Mesodermal cell (in vitro differentiated cells): Measurements from ENCODE around the gene DCAF8L1. TPM values are rescaled to one million over a fixed set of nuclear protein-coding genes. Genes with fewer than 3 reads are reported as not detected.
"Not testable (repeated sequence)": the region's sequence is repeated elsewhere in the genome, so short reads cannot be mapped to it uniquely, and the experiment has no call there.

Experiments
- H3K27ac ChIP-seq: 2 replicates; pipeline ENCODE4 v1.7.0; 2013; ENCODE audit warnings: mild to moderate bottlenecking, low read depth, low read length, moderate library complexity; ENCODE audit not compliant: severe bottlenecking
- H3K36me3 ChIP-seq: 2 replicates; pipeline ENCODE4 v1.7.1; 2013; ENCODE audit warnings: mild to moderate bottlenecking, low read length, moderate library complexity; ENCODE audit not compliant: control insufficient read depth, insufficient read depth
- H3K4me1 ChIP-seq: one replicate; pipeline ENCODE4 v1.7.1; 2013; ENCODE audit warnings: mild to moderate bottlenecking, low read length; ENCODE audit not compliant: insufficient read depth, control insufficient read depth, poor library complexity, severe bottlenecking
- H3K4me3 ChIP-seq: 2 replicates; pipeline ENCODE4 v1.7.0; 2013; ENCODE audit warnings: low read length, control low read depth, mild to moderate bottlenecking; ENCODE audit not compliant: insufficient read depth, poor library complexity, severe bottlenecking; ENCODE audit errors: extremely low read depth
- H3K9me3 ChIP-seq: 2 replicates; pipeline ENCODE4 v1.7.1; 2013; ENCODE audit warnings: mild to moderate bottlenecking, low read length, moderate library complexity; ENCODE audit not compliant: control insufficient read depth
- WGBS, 2 experiments: methylation state at CpG; one replicate each; pipeline ENCODE4 v1.1.5; 2013; ENCODE audit warnings: missing lambda C conversion rate in 2 of 2; ENCODE audit not compliant: insufficient coverage in 2 of 2; 5-methylcytosine and 5-hydroxymethylcytosine counted together
- polyA plus RNA-seq, 2 experiments: library from polyadenylated mRNA; stranded (reverse); fragments of 50-300 nt; gene quantifications; one replicate each; pipeline ENCODE4 v1.2.3, GENCODE V29; 2013

Gene DCAF8L1
- polyA plus RNA-seq (2013, experiment 1 of 2) = not detected
- not detected for polyA plus RNA-seq (2013, experiment 2 of 2)

GRCh38 chrX:27981349-27981748, at the start of gene DCAF8L1:
Gene DCAF8L1, minus strand, starts transcription at chrX:27981449. Its CDS starts 115 bp downstream, at chrX:27981334.
- Histone ChIP-seq H3K4me3 (no peak within 1 kb of the TSS), H3K36me3 (no peaks in the 10 kb centered on the region), H3K4me1 (no peaks in the 10 kb centered on the region), H3K27ac (no peak within 1 kb of the TSS), H3K9me3 (no peaks in the 10 kb centered on the region)
- 87 to 98% methylated on average over 6 to 9 of the region's 14 CpGs for WGBS, 2 experiments

GRCh38 chrX:28022371-28022770, 41.1 kb upstream of the DCAF8L1 start:
- WGBS, 2 experiments = no CpG with 5 or more reads among the region's 2 CpGs
- Histone ChIP-seq H3K4me1 (no peaks in the 10 kb centered on the region), H3K9me3 (no peaks in the 10 kb centered on the region), H3K36me3 (no peaks in the 10 kb centered on the region), H3K4me3 (no peak overlapping the region), H3K27ac (no peak overlapping the region)

GRCh38 chrX:28016823-28017222, 35.6 kb upstream of the DCAF8L1 start:
- H3K27ac ChIP-seq = no peak overlapping the region

GRCh38 chrX:28015993-28016392, 34.7 kb upstream of the DCAF8L1 start:
- 94 to 96% methylated on average over 3 to 4 of the region's 6 CpGs for WGBS, 2 experiments
- no peaks in the 10 kb centered on the region for H3K4me1 ChIP-seq
- H3K36me3 ChIP-seq = no peaks in the 10 kb centered on the region
- H3K9me3 ChIP-seq = no peaks in the 10 kb centered on the region
- H3K27ac ChIP-seq = no peak overlapping the region
- H3K4me3 ChIP-seq = no peak overlapping the region

More at GRCh38 chrX:28016823-28017222, 35.6 kb upstream of the DCAF8L1 start:
- H3K4me1 ChIP-seq = no peaks in the 10 kb centered on the region
- H3K4me3 ChIP-seq = no peak overlapping the region
- WGBS, 2 experiments = no CpG with 5 or more reads among the region's 1 CpG
- no peaks in the 10 kb centered on the region for H3K9me3 ChIP-seq
- no peaks in the 10 kb centered on the region for H3K36me3 ChIP-seq

GRCh38 chrX:28010875-28011274, 29.6 kb upstream of the DCAF8L1 start:
- H3K27ac ChIP-seq = no peak overlapping the region
- WGBS, 2 experiments = 100% methylated on average over 1 of the region's 2 CpGs; no CpG with 5 or more reads in 1 of the 2 experiments
- no peaks in the 10 kb centered on the region for H3K4me1 ChIP-seq
- H3K9me3 ChIP-seq = no peaks in the 10 kb centered on the region
- no peaks in the 10 kb centered on the region for H3K36me3 ChIP-seq
- H3K4me3 ChIP-seq = no peak overlapping the region

- H3K36me3 ChIP-seq = no peaks in the 10 kb centered on the region
- H3K4me3 ChIP-seq = no peak overlapping the region
- no peaks in the 10 kb centered on the region for H3K4me1 ChIP-seq
- H3K27ac ChIP-seq = no peak overlapping the region
- WGBS, 2 experiments = no CpG with 5 or more reads among the region's 1 CpG
- H3K9me3 ChIP-seq = no peaks in the 10 kb centered on the region
Observed at GRCh38 chrX:27998666-27999065, 17.4 kb upstream of the DCAF8L1 start.

GRCh38 chrX:27997622-27998021, 16.4 kb upstream of the DCAF8L1 start:
- no peak overlapping the region for H3K27ac ChIP-seq
- H3K36me3 ChIP-seq = no peaks in the 10 kb centered on the region
- no peaks in the 10 kb centered on the region for H3K9me3 ChIP-seq
- H3K4me3 ChIP-seq = no peak overlapping the region
- no peaks in the 10 kb centered on the region for H3K4me1 ChIP-seq
- no CpG with 5 or more reads among the region's 2 CpGs for WGBS, 2 experiments

- H3K27ac ChIP-seq = no peak overlapping the region
- H3K4me1 ChIP-seq = no peaks in the 10 kb centered on the region
- H3K4me3 ChIP-seq = no peak overlapping the region
- 93 to 100% methylated on average over 2 of the region's 3 CpGs for WGBS, 2 experiments
- H3K9me3 ChIP-seq = no peaks in the 10 kb centered on the region
- H3K36me3 ChIP-seq = no peaks in the 10 kb centered on the region
Observed at GRCh38 chrX:27996132-27996531, 14.9 kb upstream of the DCAF8L1 start.

- Histone ChIP-seq H3K36me3 (no peaks in the 10 kb centered on the region), H3K27ac (no peak overlapping the region), H3K4me1 (no peaks in the 10 kb centered on the region), H3K9me3 (no peaks in the 10 kb centered on the region), H3K4me3 (no peak overlapping the region)
- WGBS, 2 experiments = no CpG with 5 or more reads among the region's 3 CpGs
Observed at GRCh38 chrX:27995611-27996010, 14.4 kb upstream of the DCAF8L1 start.

- H3K9me3 ChIP-seq = no peaks in the 10 kb centered on the region
- no peak overlapping the region for H3K27ac ChIP-seq
- H3K36me3 ChIP-seq = no peaks in the 10 kb centered on the region
- no peak overlapping the region for H3K4me3 ChIP-seq
- WGBS, 2 experiments = 89% methylated on average over 1 of the region's 2 CpGs; no CpG with 5 or more reads in 1 of the 2 experiments
- H3K4me1 ChIP-seq = no peaks in the 10 kb centered on the region
Observed at GRCh38 chrX:27987862-27988646, 6.8 kb upstream of the DCAF8L1 start.

GRCh38 chrX:27976934-27977333, 4.3 kb downstream of the DCAF8L1 start:
- H3K4me3 ChIP-seq, H3K4me1 ChIP-seq, H3K9me3 ChIP-seq, H3K27ac ChIP-seq, H3K36me3 ChIP-seq: not testable (repeated sequence)
- no CpG with 5 or more reads among the region's 4 CpGs for WGBS, 2 experiments
